HCT116 (cell line): Measurements from ENCODE around the gene MMP28. TPM values are rescaled to one million over a fixed set of nuclear protein-coding genes. Genes with fewer than 3 reads are reported as not detected.

Experiments
- ATAC-seq: fragments of 200-7000 bp; cut with Tn5 transposase; 2 replicates; pipeline ENCODE4 v1.9.1; 2020; ENCODE audit warnings: mild to moderate bottlenecking, moderate library complexity
- BruUV-seq: library from RNA; stranded (reverse); fragments of 400-500 nt; replicated peaks from 2 replicates; lab custom pipeline; 2021; lab: Mats Ljungman, UMichigan
- CTCF ChIA-PET: fragments of 300-600 bp; sonication (Branson Sonifier 250); formaldehyde crosslinking; loops from one replicate; lab custom pipeline; 2021; ENCODE audit warnings: antibody characterized with exemption; lab: Charles Lee
- POLR2A ChIA-PET: fragments of 300-600, 350-600 bp; sonication (Branson Sonifier 250); formaldehyde crosslinking; loops from one replicate; lab custom pipeline; 2021; ENCODE audit warnings: antibody characterized with exemption; lab: Charles Lee
- RAD21 ChIA-PET, 2 experiments: fragments of 300-600 bp; sonication (Branson Sonifier 250); formaldehyde crosslinking; loops; one replicate each; lab custom pipeline; 2023; ENCODE audit warnings: low total read pairs in 2 of 2; ENCODE audit not compliant: uncharacterized antibody in 2 of 2, unreplicated experiment in 2 of 2, low non-redundant PET in 1 of 2; lab: Charles Lee
- DNase-seq: peaks from one replicate; pipeline ENCODE4 v3.0.0-alpha.2; 2010; ENCODE audit warnings: low read depth, low spot score
- H2AFZ ChIP-seq: fragments of 200-600 bp; shearing (Covaris generic), sonication (generic); 2 replicates; pipeline ENCODE4 v1.6.1; 2017; ENCODE audit warnings: low read depth, mixed run types, mixed read lengths, antibody characterized with exemption, low read length; ENCODE audit not compliant: poor library complexity, severe bottlenecking
- H3K27ac ChIP-seq: 2 replicates; pipeline ENCODE4 v1.5.1; 2012; ENCODE audit warnings: low read depth, low read length
- H3K27me3 ChIP-seq: fragments of 200-600 bp; sonication (generic); 2 replicates; pipeline ENCODE4 v1.6.1; 2016; ENCODE audit warnings: mixed run types, low read length, mixed read lengths; ENCODE audit not compliant: insufficient read depth
- H3K36me3 ChIP-seq, 2 experiments: fragments of 200-500 bp in 1 of 2; fragments of 200-600 bp in 1 of 2; sonication (Bioruptor generic) in 1 of 2; sonication (generic) in 1 of 2; 2 replicates each; pipeline versions ENCODE4 v1.5.1 to v1.6.1; 2014 to 2016; ENCODE audit warnings: low read length in 2 of 2, inconsistent platforms in 1 of 2, mixed read lengths in 1 of 2, mixed run types in 1 of 2; ENCODE audit not compliant: insufficient read depth in 2 of 2, control insufficient read depth in 1 of 2
- H3K4me1 ChIP-seq, 2 experiments: fragments of 200-600 bp in 1 of 2; sonication (generic) in 1 of 2; 2 replicates each; pipeline versions ENCODE4 v1.5.1 to v1.6.1; 2012 to 2017; ENCODE audit warnings: low read length in 2 of 2, inconsistent platforms in 1 of 2, mild to moderate bottlenecking in 1 of 2, mixed read lengths in 1 of 2, mixed run types in 1 of 2, moderate library complexity in 1 of 2; ENCODE audit not compliant: insufficient read depth in 2 of 2, control insufficient read depth in 1 of 2
- H3K4me2 ChIP-seq: fragments of 200-600 bp; sonication (generic); 2 replicates; pipeline ENCODE4 v1.6.1; 2017; ENCODE audit warnings: mixed run types, low read length, mixed read lengths
- H3K4me3 ChIP-seq, 2 experiments: fragments of 200-600 bp in 1 of 2; sonication (generic) in 1 of 2; replicated peaks in 1 of 2; 2 replicates each; pipeline ENCODE4 v1.5.1; 2011 to 2016; ENCODE audit warnings: low read length in 2 of 2, control low read depth in 1 of 2, low read depth in 1 of 2, mild to moderate bottlenecking in 1 of 2, mixed read lengths in 1 of 2, mixed run types in 1 of 2
- H3K79me2 ChIP-seq: fragments of 200-600 bp; sonication (generic); 2 replicates; pipeline ENCODE4 v1.6.1; 2017; ENCODE audit warnings: mild to moderate bottlenecking, mixed run types, low read length, moderate library complexity, mixed read lengths; ENCODE audit not compliant: insufficient read depth
- H3K9ac ChIP-seq: fragments of 200-600 bp; sonication (generic); 2 replicates; pipeline ENCODE4 v1.6.1; 2016; ENCODE audit warnings: low read length, mixed read lengths
- H3K9me2 ChIP-seq: fragments of 200-600 bp; sonication (generic), shearing (Covaris generic); 2 replicates; pipeline ENCODE4 v1.6.1; 2017; ENCODE audit warnings: mixed run types, mild to moderate bottlenecking, moderate library complexity; ENCODE audit not compliant: insufficient read depth
- H3K9me3 ChIP-seq, 2 experiments: fragments of 200-500 bp in 1 of 2; fragments of 200-600 bp in 1 of 2; sonication (Bioruptor generic) in 1 of 2; sonication (generic) in 1 of 2; 2 replicates each; pipeline ENCODE4 v1.6.1; 2014 to 2017; ENCODE audit warnings: low read length in 2 of 2, mixed read lengths in 2 of 2, inconsistent platforms in 1 of 2, low read depth in 1 of 2, mild to moderate bottlenecking in 1 of 2, mixed run types in 1 of 2, moderate library complexity in 1 of 2; ENCODE audit not compliant: control insufficient read depth in 1 of 2, insufficient read depth in 1 of 2
- H4K20me1 ChIP-seq: fragments of 200-600 bp; sonication (generic), shearing (Covaris generic); 2 replicates; pipeline ENCODE4 v1.6.1; 2017; ENCODE audit warnings: mixed run types, mild to moderate bottlenecking, moderate library complexity; ENCODE audit not compliant: insufficient read depth
- CTCF ChIP-seq, 3 experiments: fragments of 200-600 bp in 1 of 3; sonication (generic) in 1 of 3; IDR thresholded peaks in 2 of 3; conservative IDR thresholded peaks in 1 of 3; 2 replicates each; pipeline ENCODE4 v1.5.1; 2012 to 2017; ENCODE audit warnings: low read depth in 2 of 3, low read length in 2 of 3, antibody characterized with exemption in 1 of 3, borderline replicate concordance in 1 of 3, control low read depth in 1 of 3, mild to moderate bottlenecking in 1 of 3, mixed read lengths in 1 of 3, mixed run types in 1 of 3, moderate library complexity in 1 of 3; ENCODE audit not compliant: insufficient read depth in 1 of 3
- FOSL1 ChIP-seq: IDR thresholded peaks from 2 replicates; pipeline ENCODE4 v1.6.1; 2012; ENCODE audit warnings: low read depth
- SIN3A ChIP-seq: IDR thresholded peaks from 2 replicates; pipeline ENCODE4 v1.6.1; 2012; ENCODE audit warnings: low read depth
- intact Hi-C: fragments of 100-400 bp; cut with micrococcal nuclease; formaldehyde crosslinking; loops from 2 replicates; pipeline ENCODE4 v1.10.0; 2022
- total RNA-seq: library from RNA; stranded (reverse); gene quantifications from one replicate; pipeline ENCODE4 v1.2.1, GENCODE V29; 2021; ENCODE audit not compliant: unreplicated experiment

The MMP28 gene
- total RNA-seq, 1 experiment from 2014 or later, result 2.6 TPM

- TF ChIP-seq FOSL1, result no peak
Observed at GRCh38 chr17:35817196-35817595, 21.8 kb upstream of the MMP28 start (continued).

- peaks cover 42 to 54% of the 10 kb centered on the region in 2 experiments for H3K36me3 ChIP-seq
Observed at GRCh38 chr17:35816723-35817122, 21.3 kb upstream of the MMP28 start.

More at GRCh38 chr17:35816723-35817122, 21.3 kb upstream of the MMP28 start:
- Histone ChIP-seq H3K9me2 (no peaks in the 10 kb centered on the region), H4K20me1 (peaks cover 60% of the 10 kb centered on the region), H3K4me3 (no peak overlapping the region), H3K4me1 (peaks cover 0 to under 1% of the 10 kb centered on the region in 2 experiments; a peak in 2 of 4 replicates), H3K27ac (no peak overlapping the region), H3K9ac (no peak overlapping the region), H3K79me2 (peaks cover 100% of the 10 kb centered on the region), H3K27me3 (no peaks in the 10 kb centered on the region), H3K9me3 (no peaks in the 10 kb centered on the region), H3K4me2 (no peak overlapping the region), H2AFZ (no peak overlapping the region)
- no TSS peak for BruUV-seq
- ChIA-PET CTCF (interaction anchor here (1.2 kb wide), 1 partner anchor 53 kb away, joined by 3 read pairs; no protein-coding TSS in a partner anchor), RAD21 (interaction anchor here in 1 of 2 experiments (0.7 kb wide), 1 partner anchor 191 kb away, joined by 3 read pairs; no protein-coding TSS in a partner anchor), POLR2A (interaction anchor here (0.6 to 3.6 kb wide), 4 partner anchors 8 to 25 kb away, joined by 3 to 24 read pairs (median 3); partner anchors contain the start of gene TAF15)
- DNase-seq (no peak), ATAC-seq (no peak)
- intact Hi-C loops, result no loop called here
- TF ChIP-seq CTCF (IDR thresholded peaks at IDR 0.05 in 2 of 3, conservative IDR thresholded peaks at IDR 0.05 in 1 of 3; ENCODE audit: borderline replicate concordance in 1 of 3, insufficient read depth in 1 of 3, low read depth in 2 of 3, low read length in 2 of 3), result no peak
- no peak for TF ChIP-seq SIN3A
